ENCODE data around the gene RAB24. TPM values are rescaled to one million over a fixed set of nuclear protein-coding genes. Genes with fewer than 3 reads are reported as not detected.
A peak's percentile ranks its signal among the peaks of the same experiment; 100 is the strongest.

The RAB24 gene
- total RNA-seq, 3 donors from 2014 or later = 23.4 to 33.1 (median 29.5) TPM

- no peak overlapping the region for H3K4me3 ChIP-seq
- H3K4me1 ChIP-seq (ENCODE audit: low read depth) = no peaks in the 10 kb centered on the region
- H3K36me3 ChIP-seq (ENCODE audit: low read depth) = peaks cover 8% of the 10 kb centered on the region
- no peaks in the 10 kb centered on the region for H3K9me3 ChIP-seq
- intact Hi-C loops (cut with DNase I, micrococcal nuclease) = no loop called here
- peak in 1 of 3 donors; percentile 7 for DNase-seq
- TF ChIP-seq CTCF (IDR thresholded peaks at IDR 0.05) = no peak
- peak; percentile 30 for ATAC-seq
Measured at GRCh38 chr5:177339107-177339638, 35.7 kb upstream of the RAB24 start.

- Histone ChIP-seq H3K36me3 (ENCODE audit: low read depth) (peaks cover 8% of the 10 kb centered on the region), H3K4me3 (no peak overlapping the region), H3K4me1 (ENCODE audit: low read depth) (no peaks in the 10 kb centered on the region), H3K9me3 (no peaks in the 10 kb centered on the region)
- DNase-seq (peak in 1 of 3 donors; percentile 18), ATAC-seq (no peak)
- no peak for TF ChIP-seq CTCF (IDR thresholded peaks at IDR 0.05)
- intact Hi-C loops (cut with DNase I, micrococcal nuclease) = no loop called here
Measured at GRCh38 chr5:177338251-177339106, 35.0 kb upstream of the RAB24 start.

- intact Hi-C loops (cut with DNase I, micrococcal nuclease) = no loop called here
- TF ChIP-seq CTCF (IDR thresholded peaks at IDR 0.05) = no peak
- no peaks in the 10 kb centered on the region for H3K4me1 ChIP-seq (ENCODE audit: low read depth)
- peaks cover 8% of the 10 kb centered on the region for H3K36me3 ChIP-seq (ENCODE audit: low read depth)
- H3K4me3 ChIP-seq = no peak overlapping the region
- ATAC-seq = no peak
- peak in 1 of 3 donors; percentile 26 for DNase-seq
- no peaks in the 10 kb centered on the region for H3K9me3 ChIP-seq
Measured at GRCh38 chr5:177336603-177337494, 33.3 kb upstream of the RAB24 start.

DNA sequence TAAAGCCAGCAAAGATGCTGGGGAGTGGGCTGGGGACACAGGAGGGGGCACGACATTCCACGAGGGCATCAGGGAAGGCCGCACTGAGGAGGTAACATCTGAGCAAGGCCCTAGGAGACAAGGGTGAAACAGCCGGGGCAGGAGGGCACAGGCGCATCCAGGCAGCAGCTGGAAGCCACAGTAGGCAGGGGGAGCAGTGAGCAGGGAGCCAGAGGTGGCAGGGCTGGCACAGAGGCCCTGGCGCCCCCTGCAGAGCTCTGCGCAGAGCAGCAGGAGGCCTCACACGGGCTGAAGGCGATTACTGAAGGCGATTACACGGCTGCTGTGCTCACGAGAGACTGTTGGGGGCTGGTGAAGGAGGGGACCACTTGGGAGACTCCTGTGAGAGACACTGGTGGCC is 32.6 kb upstream of the RAB24 start:
- peak; percentile 69 for ATAC-seq

More for the DNA sequence above, 32.6 kb upstream of the RAB24 start:
- Histone ChIP-seq H3K36me3 (ENCODE audit: low read depth) (peaks cover 8% of the 10 kb centered on the region), H3K4me1 (ENCODE audit: low read depth) (no peaks in the 10 kb centered on the region), H3K9me3 (no peaks in the 10 kb centered on the region), H3K4me3 (no peak overlapping the region)
- no peak for TF ChIP-seq CTCF (IDR thresholded peaks at IDR 0.05)
- intact Hi-C loops (cut with DNase I, micrococcal nuclease) = no loop called here
- peak in 1 of 3 donors; percentile 40 for DNase-seq

All from mucosa of descending colon (tissue), 3 donors.